Loucy (cell line): ENCODE results near the gene FZD1.

Experiments used
- CTCF ChIP-seq: fragments of 200-600 bp; sonication (generic); conservative IDR thresholded peaks from 2 replicates; pipeline ENCODE4 v1.5.1; 2014; ENCODE audit warnings: mild to moderate bottlenecking, antibody characterized with exemption, low read length
- EZH2phosphoT487 ChIP-seq: fragments of 200-600 bp; IDR thresholded peaks from 2 replicates; pipeline ENCODE4 v1.6.1; 2018; ENCODE audit warnings: antibody characterized with exemption, mild to moderate bottlenecking, moderate library complexity, borderline replicate concordance

- TF ChIP-seq CTCF (no peak), EZH2phosphoT487 (no peak)
Measured at GRCh38 chr7:91242097-91242844, 22.0 kb upstream of the FZD1 start.
